ENCODE data around the gene GARNL3.
A peak's percentile ranks its signal among the peaks of the same experiment; 100 is the strongest.

Gene GARNL3

DNA sequence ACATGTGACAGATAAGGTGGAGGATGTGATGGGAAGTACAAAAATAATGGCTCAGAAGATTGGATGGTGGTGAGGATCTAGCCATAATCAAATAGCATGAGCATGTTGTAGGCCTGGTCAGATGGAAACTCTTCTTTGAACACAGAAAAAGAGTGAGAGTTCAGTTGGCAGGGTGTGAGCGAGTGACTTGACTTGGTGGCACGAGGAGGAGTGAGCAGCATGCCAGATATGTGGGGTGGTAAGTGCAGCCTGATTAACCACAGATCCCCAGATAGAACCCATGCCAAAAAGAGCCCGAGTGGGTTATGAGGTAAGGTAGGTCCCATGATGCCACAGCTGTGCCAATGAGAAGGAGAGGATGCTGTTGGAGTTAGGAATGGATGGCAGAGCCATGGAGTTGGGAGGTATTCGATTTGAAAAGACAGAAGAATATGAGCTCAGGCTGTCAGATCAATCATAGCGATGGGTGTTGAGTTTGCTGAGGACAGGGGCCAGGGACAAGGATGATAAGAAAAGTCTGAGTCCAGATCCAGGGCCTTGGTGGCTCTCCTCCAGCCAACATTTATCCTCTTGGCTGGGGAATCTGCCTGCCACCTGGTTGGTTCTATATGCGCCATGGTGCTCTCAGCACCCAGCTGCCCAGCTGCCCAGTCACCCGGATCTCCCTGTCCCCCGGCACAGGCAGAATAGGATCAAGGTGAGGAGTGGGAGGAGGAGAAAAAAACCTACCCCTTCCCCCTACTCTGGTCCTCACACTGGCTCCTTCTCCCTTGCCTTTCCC is 16.5 kb downstream of the GARNL3 start:
- no peak for DNase-seq

DNA sequence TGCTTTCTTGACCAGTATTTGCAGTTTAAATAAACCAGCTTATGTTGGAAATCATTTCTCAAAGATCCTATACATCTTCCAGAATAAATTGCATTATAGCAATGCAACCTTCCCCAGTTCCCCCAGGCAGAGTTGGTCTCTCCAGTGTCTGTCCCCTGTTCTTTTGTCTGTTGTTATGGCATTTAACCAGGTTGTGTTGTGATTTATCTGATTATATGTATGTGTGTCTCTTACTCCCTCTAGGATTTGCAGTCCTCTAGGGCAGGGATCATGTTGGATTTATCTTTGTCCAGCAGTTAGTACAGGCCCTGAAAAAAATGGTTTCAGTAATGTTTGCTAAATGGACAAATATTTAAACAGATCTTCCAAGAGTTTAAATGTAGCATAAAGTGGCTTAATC is 17.3 kb downstream of the GARNL3 start:
- no peak for DNase-seq

GRCh38 chr9:127282611-127283010 is 18.0 kb downstream of the GARNL3 start:
- no peak for DNase-seq

DNA sequence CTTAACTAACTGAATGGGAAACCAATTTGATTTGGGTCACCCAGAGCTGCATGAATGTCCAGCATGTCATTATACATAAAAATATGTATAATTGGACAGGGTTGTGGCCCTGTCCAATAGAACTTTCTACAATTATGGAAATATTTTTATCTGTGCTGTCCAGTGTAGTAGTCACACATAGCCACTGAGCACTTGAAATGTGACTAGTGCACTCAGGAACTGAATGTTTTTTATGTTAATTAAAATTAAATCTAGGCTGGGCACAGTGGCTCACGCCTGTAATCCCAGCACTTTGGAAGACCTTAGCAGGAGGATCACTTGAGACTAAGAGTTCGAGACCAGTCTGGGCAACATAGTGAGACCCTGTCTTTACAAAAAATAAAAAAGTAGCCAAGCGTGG is 18.6 kb downstream of the GARNL3 start:
- no peak for DNase-seq

DNA sequence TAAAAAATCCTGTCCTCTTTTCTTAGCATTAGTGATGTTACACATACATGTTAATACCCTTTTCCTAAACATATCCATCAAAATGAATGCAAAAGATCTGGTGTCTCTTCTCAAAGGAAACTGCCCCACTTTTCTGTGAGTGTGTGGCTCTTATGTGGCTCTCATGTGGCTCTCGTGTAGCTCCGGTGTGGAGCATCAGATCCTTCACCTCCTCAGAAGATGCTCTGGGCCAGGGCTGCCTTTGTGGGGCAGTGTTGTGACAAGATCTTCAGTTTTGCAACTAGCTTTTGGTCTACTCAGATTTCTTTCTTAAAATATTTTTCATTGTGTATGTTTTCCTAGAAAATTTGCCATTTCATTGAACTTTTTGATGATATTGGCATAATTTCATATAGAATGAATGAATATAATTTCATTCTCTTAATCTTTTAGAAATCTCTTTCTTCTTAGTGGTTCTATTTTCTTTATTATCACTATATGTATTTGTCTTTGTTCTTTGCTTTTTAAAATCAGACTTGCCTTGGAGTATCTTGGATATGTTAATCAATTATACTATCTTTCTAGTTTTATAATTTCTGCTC is 19.4 kb downstream of the GARNL3 start:
- no peak for DNase-seq

- no peak for DNase-seq
Measured at GRCh38 chr9:127285965-127286364, 21.4 kb downstream of the GARNL3 start.

- peak; percentile 53 for DNase-seq
Measured at GRCh38 chr9:127290561-127291065, 26.0 kb downstream of the GARNL3 start.

DNA sequence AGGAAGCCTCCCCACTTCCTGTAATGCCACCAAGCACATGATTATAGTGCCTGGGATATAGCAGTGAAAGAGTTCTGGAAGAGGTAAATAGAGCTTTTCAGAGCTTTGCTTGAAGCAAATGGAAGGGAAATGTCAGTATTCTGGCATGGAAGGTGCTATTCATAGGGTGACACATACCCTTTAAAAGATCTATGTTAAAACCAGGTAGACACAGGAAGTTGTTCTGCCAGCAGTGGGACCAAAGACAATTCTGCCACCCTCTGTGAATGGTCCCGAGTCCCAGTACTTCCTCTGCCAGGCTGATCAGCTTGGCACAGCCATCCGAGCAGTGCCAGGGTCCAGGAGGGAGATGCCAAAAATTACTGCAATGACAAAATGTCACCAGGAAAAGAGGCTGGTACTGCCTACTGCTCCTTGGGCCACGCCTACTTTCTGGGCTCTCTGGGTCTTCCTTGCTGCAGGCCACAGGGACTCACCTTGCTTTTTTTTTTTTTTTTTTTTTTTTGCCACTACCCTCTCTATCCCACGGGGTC is 26.7 kb downstream of the GARNL3 start:
- DNase-seq = no peak

DNA sequence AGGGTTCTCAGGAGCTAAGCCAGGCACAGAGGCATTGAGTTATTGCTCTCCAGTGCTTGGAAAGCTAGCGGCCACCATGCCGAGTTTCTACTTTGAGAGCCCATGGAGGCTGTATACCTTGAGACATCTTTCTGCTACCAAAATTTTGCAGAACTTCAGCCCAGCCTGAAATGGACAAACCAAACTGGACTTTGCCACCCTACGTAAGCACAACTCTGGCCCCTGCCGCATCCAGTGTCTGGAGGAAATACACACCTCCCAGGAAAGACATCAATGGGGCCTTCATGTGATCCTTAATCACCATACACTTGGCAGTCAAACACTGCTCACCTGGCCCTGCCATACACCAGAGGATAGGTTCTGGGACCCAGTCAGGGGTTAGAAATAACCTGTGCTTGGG is 27.8 kb downstream of the GARNL3 start:
- no peak for DNase-seq

DNA sequence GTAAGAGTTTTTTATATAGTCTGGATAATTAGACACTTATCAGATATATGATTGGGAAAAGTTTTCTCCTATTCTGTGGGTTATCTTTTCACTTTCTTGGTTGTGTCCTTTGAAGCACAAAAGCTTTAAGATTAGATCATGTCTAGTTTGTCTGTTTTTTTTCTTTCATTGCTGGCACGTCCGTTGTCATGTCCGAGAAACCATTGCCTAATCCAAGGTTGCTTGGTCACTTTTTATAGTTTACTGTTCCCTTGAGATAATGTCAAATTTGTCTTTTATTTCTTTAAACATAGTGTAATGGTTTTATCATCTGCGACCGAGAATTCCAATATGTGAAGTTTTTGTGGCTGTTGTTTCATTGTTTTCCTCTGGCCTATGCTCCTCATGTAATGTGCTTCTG is 28.8 kb downstream of the GARNL3 start:
- DNase-seq = no peak

DNA sequence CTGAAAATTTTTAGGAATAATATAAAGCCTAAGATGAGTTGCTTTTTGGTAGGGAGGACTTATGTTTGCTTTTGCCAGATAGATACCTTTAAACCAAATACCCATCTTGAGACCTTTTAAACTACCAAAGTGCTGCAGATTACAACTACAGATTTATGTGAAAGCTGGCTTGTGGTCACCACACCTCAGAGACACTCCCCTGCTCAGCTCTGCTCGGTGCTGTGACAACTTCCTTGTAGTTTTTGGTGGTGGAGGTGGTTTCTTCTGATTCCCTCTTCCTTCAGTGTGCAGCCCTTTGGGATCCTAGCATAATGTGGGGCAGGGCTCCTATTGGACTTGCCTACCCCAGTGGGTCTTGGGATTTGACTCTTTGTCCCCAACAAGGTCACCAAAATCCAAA is 29.2 kb downstream of the GARNL3 start:
- no peak for DNase-seq

GRCh38 chr9:127295005-127295404 is 30.4 kb downstream of the GARNL3 start:
- no peak for DNase-seq

DNA sequence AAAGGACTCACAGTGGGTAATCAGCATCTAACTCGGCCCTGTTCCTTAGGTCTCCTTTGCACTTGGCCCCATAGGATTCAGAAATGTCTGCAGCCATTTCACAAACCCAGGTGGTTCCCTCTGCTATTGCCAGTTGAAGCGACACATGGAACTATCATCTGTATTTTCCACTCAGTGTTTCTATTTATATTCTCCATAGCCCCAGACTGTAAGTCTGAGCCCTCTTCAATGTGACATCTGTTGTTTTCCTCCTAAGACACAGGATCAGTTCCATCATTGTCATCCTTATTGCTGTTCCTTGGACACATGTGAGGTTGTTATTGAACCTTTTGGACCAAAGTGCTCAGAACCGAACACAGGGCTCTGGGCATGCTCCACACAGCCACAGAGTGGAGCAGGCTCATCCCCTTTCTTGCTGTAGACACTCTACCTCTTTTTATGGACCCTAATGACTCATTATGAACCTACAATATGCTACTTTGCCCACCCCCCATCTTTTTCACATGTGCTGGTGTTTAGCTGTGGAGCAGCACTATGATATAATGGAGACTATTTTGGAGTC is 36.4 kb downstream of the GARNL3 start:
- no peak for DNase-seq

DNA sequence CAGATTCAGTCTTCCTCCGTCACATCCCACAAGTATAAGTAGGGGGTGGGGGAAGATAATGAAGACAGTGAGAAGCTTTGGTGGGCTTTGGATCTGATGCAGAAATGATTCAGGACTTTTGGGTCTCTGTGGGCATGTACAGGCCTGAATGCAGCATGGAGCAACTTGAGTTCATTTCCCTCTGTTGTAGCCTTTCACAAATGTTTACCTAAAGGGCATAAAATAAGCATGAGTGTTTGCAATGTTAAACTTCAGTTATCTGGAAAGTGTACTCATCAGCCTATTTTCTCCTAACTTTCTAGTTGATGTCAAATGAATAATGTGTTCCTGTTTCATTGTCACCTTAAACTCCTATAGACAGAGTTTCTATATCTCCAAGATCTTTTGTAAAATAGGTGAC is 39.3 kb downstream of the GARNL3 start:
- DNase-seq = no peak

DNA sequence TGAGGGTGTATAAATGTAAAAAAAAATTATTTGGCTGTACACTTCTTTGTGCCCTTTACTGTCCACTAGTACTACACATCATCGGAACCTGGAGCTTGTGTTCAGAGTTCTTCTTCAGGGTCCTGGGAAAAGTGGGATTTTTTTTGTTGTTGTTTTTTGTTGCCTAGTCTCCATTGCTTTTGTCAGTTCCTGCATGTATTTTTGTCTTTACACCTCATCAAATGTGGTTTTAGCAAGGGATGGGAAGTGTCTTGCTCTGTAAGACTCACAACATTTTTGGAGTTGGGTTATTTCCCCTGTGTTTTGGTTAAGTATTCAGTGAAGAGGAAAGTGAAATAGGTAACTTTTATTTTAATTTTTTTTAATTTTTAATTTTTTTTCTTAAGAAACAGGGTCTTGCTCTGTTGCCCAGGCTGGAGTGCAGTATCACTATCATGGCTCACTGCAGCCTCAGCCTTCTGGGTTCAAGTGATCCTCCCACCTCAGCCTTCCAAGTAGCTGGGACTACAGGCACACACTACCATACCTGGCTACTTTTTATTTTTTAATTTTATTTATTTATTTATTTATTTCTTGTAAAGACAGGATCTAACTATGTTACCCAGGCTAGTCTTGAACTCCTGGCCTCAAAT is 40.7 kb downstream of the GARNL3 start:
- no peak for DNase-seq

- no peak for DNase-seq
Measured at GRCh38 chr9:127305838-127306226, 41.3 kb downstream of the GARNL3 start.

GRCh38 chr9:127307802-127308201 is 43.2 kb downstream of the GARNL3 start:
- no peak for DNase-seq

- DNase-seq = no peak
Measured at GRCh38 chr9:127308652-127309434, 44.3 kb downstream of the GARNL3 start.

DNA sequence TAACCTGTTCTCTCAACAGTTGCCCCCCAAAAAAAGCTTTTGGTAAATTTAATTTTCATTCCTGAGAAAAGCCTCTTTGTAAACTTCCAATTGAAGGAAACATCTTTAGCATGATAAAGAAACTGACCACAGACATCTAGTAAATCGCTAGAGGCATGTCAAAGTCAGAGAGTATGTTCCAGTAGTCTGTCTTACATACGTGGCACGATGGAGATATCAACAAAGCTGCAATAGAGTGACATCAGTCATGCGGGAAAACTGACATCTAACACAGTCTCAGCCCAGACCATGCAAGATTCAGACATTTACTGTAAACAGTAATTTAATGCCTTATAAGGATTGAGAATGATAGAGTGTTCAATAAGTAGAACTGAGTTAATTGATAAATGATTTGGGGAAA is 45.1 kb downstream of the GARNL3 start:
- no peak for DNase-seq

DNA sequence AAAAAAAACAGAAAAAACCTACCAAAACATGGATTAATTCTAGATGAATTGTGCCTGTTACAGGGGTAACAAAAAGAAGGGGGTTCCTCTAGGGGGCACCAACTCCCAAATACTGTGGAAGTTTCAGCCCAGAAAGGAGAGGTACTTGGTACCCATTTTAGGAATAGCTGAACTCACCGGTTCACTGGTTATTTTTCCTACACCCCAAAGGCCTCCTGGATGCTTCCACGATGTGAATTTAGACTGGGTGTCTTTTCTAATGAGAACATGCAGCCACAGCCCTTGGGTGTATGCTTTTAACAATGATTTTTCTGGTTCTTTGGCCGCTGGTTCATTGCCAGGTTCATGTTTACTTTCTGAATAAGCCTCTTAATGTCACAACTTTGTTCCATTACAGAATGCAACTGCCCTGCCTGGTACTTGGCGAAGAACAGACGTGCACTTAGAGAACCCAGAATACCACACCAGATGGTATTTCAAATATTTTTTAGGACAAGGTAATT is 46.7 kb downstream of the GARNL3 start:
- peak; percentile 54 for DNase-seq

- DNase-seq = no peak
Measured at GRCh38 chr9:127313042-127313560, 48.5 kb downstream of the GARNL3 start.

DNA sequence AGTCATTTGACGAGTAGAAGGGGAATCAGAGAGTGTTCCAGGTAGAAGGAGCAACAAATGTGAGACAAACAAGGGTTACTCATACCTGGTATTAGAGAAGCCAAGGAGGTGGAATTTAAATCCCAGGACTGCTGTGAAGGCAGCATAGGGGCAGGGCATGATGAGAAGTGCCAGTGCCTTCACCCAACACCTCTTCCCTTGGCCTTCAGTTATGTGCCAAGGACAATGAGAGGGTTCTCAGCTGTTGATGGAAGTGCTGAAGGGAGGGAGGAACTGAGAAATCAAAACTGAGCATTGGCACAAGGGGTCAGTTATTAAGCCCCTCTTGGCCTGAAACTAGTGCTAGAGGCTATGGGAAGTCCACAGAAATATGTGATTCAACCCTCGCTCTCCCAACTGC is 50.3 kb downstream of the GARNL3 start:
- no peak for DNase-seq
